Esophagus squamous epithelium (tissue), 4 donors: ENCODE measurements around the gene SLC4A1.

Experiments
- CTCF ChIP-seq, 6 experiments: fragments of 450-650 bp in 4 of 6; fragments of 200-600 bp in 2 of 6; sonication (generic) in 2 of 6; IDR thresholded peaks; one replicate each; pipeline ENCODE4 v1.5.1; 2016 to 2019; ENCODE audit warnings: antibody characterized with exemption in 6 of 6, mild to moderate bottlenecking in 4 of 6, moderate library complexity in 4 of 6
- POLR2A ChIP-seq, 4 donors: fragments of 450-650 bp; IDR thresholded peaks; one replicate each; pipeline ENCODE4 v1.6.1; 2017; ENCODE audit warnings: antibody characterized with exemption in 4 of 4, mild to moderate bottlenecking in 4 of 4, moderate library complexity in 3 of 4

DNA sequence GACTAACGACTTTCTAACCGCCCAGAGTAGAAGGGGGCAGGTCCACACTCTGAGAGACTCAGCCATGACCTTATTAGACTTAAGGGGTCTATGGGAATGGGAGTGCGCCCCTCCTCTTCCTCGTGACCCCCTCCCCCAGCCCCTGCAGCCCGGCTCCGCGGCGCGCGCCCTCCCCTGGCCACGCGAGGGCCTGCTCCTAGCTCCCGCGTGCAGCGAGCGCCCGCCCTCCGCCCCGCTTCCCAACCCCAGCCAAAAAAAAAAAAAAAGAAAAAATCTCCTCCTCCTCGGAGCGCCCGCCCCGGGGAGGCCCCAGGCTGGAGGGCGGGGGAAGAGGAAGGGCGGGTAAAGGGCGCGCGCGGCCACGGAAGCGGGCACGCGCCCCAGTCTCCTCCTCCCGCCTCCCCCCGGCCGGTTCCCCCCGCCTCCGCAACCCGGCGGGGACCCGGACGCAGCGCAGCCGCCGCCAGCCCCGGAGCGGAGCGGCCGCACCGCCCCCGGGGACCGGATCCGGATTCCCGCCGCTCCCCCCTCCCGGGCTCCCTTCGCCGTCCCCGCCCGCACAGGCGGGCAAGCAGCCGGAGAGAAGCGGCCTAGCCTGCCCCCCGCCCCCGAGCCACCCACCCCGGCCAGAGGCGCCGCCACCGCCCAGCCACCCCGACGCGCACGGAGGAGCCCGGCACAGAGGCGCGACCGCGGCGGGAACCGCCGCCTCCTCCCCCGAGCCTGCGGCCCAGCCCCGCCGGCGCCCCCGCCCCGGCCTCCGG is 49.4 kb downstream of the SLC4A1 start:
- peak; percentile 29 to 65 (median 52) for TF ChIP-seq CTCF (IDR thresholded peaks at IDR 0.05)
- peak in 2 of 4 donors; percentile 36 to 77 for TF ChIP-seq POLR2A (IDR thresholded peaks at IDR 0.05)
